Measurements from ENCODE around the gene AIG1.
A peak's percentile ranks its signal among the peaks of the same experiment; 100 is the strongest.
"Not testable (repeated sequence)": the region's sequence is repeated elsewhere in the genome, so short reads cannot be mapped to it uniquely, and the experiment has no call there.

AIG1 gene

DNA sequence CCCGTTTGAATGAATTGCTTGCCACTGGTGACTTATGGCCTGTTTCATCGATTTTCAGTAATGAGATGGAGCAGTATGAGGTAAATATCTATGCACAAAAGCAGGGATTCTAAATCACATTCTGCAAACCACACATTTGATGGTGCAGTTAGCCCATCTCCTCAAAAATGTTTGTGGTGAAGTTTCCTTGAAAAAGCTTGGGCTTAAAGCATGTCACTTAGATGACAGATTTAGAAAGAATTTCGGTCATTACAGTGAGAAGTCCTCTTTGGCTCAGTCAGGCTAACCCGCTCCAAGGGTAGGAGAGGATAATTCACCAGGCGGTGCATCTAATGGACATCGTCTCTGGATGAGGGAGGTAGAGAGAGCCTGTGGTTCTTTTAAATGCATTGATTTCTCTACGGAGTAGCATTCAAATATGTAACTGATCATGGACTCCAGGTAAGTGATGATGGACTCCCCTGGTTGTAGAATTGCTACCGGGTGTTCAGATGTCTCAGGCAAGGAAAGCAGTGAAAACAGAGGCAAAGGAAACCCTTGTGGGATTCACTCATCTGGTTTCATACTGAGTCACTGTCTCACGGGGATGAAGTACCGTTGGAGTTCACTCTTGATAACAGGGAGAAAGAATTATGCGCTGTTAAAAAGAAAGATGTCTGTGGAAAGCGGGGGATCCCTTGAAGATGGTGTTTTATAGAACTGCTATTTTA lies 65.3 kb downstream of the AIG1 start:
- peaks cover 14% of the 10 kb centered on the region for H3K9me3 Mint-ChIP-seq
- peaks cover 7% of the 10 kb centered on the region for H3K4me1 Mint-ChIP-seq
- H3K27me3 Mint-ChIP-seq, result no peaks in the 10 kb centered on the region
- no peak overlapping the region for H3K27ac Mint-ChIP-seq
- H3K36me3 Mint-ChIP-seq, result peaks cover 13% of the 10 kb centered on the region
- H3K4me3 Mint-ChIP-seq, result no peak overlapping the region

DNA sequence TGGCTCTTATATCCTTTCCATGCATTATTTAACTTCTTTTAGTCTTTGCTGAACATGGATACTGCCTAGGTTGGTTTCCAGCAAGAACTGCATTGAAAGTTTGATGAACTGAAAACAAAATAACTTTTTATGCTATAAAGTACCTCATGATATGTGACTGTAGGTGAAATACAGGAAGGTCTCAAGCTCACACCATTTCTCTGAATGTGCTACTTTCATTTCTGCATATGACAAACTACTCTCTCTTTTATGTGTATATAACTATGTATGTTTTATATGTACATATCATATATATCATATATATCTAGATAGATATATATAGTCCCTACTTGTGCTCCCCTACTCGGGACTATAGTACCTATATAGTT lies 65.9 kb downstream of the AIG1 start:
- peaks cover 14% of the 10 kb centered on the region for H3K9me3 Mint-ChIP-seq
- H3K27ac Mint-ChIP-seq, result no peak overlapping the region
- no peaks in the 10 kb centered on the region for H3K27me3 Mint-ChIP-seq
- H3K4me1 Mint-ChIP-seq, result peaks cover 7% of the 10 kb centered on the region
- no peak overlapping the region for H3K4me3 Mint-ChIP-seq
- H3K36me3 Mint-ChIP-seq, result peaks cover 15% of the 10 kb centered on the region

DNA sequence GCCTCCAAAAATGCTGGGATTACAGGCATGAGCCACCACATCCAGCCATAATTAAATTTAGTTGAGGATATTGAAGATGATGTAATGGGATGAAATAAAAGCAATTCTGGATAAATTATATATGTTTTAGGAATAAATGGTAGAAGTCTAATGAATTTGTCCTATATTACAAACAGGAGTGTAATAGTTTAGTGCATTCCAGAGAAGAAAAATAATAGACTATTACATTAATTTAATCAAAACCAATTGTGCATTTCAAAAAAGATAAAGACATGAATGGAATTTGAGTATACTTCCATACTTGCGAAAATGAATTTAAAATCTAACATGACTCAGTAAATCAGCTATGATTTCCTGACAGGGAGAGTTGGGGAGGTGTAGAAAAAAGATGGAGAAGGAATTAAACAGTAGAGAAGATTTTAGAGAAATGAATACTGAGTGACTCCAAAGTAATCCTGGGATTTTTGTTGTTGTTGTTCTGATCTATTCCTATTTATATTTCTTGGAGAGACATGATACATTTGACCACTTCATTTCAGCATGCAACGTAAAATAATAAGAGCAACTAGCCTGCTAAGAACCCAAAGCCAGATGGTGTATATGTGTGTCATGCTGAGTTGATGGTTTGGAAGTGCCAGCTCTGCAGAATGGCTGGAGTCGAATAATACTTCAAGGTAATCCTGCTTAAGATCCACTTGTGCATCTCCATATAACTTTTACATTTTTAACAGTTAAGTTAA lies 67.4 kb downstream of the AIG1 start:
- no peak overlapping the region for H3K4me3 Mint-ChIP-seq

DNA sequence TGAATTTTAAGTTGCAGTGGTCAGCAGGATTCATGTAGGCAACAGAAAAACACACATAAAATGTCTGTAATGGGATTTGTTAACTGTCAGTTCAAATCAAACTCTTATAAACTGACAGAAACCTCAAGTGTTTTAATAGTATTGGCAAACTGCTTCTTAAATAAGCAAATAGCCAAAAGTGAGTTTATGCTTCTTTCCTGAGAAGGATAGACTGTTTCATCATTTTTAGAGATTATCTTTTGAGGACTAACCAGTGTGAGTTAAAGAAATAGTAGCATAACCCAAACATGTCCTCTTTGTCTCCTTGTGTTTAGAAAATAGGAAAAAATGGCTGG lies 68.0 kb downstream of the AIG1 start:
- Mint-ChIP-seq H3K4me1 (peaks cover 10% of the 10 kb centered on the region), H3K27ac (no peak overlapping the region), H3K27me3 (no peaks in the 10 kb centered on the region), H3K4me3 (no peak overlapping the region), H3K36me3 (peaks cover 17% of the 10 kb centered on the region), H3K9me3 (peaks cover 22% of the 10 kb centered on the region)

More for the DNA sequence above, 67.4 kb downstream of the AIG1 start:
- Mint-ChIP-seq H3K27ac (no peak overlapping the region), H3K9me3 (peaks cover 20% of the 10 kb centered on the region), H3K36me3 (peaks cover 15% of the 10 kb centered on the region), H3K4me1 (peaks cover 10% of the 10 kb centered on the region), H3K27me3 (no peaks in the 10 kb centered on the region)

DNA sequence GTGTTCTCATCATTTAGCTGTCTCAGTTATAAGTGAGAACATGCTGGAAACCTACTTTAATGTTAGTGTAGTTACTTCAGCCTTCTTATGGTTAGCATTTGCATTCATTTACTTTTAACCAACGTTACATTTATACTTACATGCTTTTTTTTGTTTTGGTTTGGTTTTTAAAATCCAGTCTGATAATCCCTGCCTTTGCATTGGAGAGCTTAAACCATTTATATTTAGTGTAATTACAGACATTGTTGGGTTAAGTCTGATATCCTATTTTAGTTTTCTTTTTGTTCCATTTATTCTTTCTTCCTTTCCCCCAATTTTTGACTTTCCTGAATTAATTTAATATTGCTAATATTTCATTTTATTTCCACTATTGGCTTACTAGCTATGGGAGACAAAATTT lies 70.2 kb downstream of the AIG1 start:
- Mint-ChIP-seq H3K27me3 (no peaks in the 10 kb centered on the region), H3K36me3 (peaks cover 17% of the 10 kb centered on the region), H3K4me3 (no peak overlapping the region), H3K4me1 (peaks cover 16% of the 10 kb centered on the region), H3K9me3 (peaks cover 22% of the 10 kb centered on the region), H3K27ac (no peak overlapping the region)

DNA sequence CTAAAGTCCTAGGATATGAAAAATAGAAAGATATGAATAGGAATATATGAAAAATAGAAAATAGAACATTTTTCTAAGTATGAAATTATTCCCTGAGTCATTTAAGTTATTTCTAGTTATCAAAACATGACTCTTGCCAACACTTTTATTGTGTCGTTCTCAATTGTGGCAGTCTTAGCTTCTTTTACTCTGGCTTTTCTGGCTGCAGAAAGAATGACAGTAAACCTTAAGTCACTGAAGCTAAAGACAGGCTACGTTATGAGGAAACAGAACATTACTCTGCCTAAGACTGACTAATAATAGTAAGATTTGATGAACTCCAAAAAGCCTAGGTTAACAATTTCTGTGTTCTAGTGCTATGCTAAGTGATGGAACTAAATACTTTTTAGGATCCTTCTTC lies 74.6 kb downstream of the AIG1 start:
- H3K4me3 Mint-ChIP-seq, result no peak overlapping the region
- peaks cover 31% of the 10 kb centered on the region for H3K36me3 Mint-ChIP-seq
- no peaks in the 10 kb centered on the region for H3K27me3 Mint-ChIP-seq
- peaks cover 49% of the 10 kb centered on the region for H3K4me1 Mint-ChIP-seq
- peaks cover 23% of the 10 kb centered on the region for H3K9me3 Mint-ChIP-seq
- peak overlapping the region; percentile 57 for H3K27ac Mint-ChIP-seq

DNA sequence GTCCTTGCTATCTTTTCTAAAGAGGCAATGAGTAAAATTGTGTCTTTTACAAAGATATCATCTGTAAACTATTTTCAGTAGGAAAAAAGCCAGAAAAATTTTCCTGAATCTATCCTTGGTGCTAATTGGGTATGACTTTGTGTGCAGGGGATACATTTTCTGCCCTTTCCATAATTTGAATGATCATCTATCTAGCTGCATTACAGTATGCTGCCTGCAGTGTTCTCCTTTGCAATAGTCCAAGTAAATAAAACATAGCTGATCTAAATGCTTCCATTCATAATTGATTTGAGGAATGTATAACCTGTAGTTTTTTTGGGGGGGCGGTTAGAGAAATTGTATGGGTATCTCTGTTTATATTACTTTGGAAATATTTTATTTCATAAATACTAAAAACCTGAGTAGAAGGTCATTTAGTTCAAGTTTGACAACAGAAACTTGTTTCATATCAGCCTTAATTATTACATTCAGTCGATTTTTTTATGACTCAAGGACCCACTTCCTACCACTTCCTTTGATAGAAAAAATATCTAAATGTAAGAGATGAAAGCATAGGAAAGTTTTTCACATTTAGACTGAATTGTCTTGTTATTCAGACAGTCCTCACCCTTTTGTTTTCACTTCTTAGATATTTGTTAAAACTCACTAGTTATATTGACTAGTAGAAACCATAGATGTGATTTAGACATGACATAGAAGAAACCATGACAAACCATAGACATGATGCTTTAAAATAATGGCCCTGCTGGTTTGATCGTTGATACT lies 75.3 kb downstream of the AIG1 start:
- Mint-ChIP-seq H3K9me3 (peaks cover 20% of the 10 kb centered on the region), H3K36me3 (peaks cover 32% of the 10 kb centered on the region), H3K4me3 (peak overlapping the region; percentile 42), H3K27ac (peak overlapping the region; percentile 92), H3K4me1 (peaks cover 51% of the 10 kb centered on the region), H3K27me3 (no peaks in the 10 kb centered on the region)

DNA sequence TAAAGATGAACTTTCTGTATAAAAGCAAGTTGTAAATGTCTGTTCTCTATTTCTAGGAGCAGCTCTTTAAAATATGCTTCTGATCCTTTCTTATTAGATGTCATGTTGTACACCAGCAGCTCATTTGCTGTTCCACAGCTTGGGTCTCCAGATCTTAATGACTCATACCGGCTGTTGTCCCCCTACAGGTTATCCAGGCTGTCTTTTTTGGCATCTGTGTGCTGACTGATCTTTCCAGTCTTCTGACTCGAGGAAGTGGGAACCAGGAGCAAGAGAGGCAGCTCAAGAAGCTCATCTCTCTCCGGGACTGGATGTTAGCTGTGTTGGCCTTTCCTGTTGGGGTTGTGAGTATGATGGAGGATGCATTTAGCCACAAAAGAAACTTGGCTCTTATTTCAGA lies 76.0 kb downstream of the AIG1 start:
- H3K4me1 Mint-ChIP-seq, result peaks cover 51% of the 10 kb centered on the region

DNA sequence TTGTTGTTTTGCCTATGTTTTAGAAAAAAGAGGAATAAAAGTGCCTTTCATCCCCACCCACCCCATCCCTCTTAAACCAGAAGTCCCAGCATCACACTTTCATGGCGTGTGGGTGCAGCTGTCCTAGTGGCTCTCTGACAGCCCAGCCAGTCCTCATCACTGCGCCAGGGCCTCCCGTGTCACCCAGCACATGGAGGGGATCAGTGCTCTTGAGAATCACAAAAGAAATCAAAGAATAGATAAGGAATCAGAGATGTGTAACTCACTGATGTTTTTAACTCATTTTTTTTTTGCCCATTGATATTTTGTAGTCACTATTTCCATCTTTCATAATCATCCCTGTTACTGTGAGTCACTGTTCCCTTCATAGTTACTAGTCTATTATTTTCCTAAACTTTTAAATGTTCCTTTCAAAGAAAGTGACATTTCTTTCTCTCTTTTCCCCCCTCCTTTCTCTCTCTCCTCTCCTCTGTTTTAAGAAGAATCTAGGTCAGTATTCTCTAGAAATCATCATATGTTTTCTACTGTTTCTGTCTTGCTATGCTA lies 78.6 kb downstream of the AIG1 start:
- Mint-ChIP-seq H3K9me3 (peaks cover 6% of the 10 kb centered on the region), H3K27me3 (no peaks in the 10 kb centered on the region), H3K4me3 (peak overlapping the region; percentile 67), H3K36me3 (peaks cover 30% of the 10 kb centered on the region), H3K4me1 (peaks cover 48% of the 10 kb centered on the region), H3K27ac (peak overlapping the region; percentile 99)

More for the DNA sequence above, 76.0 kb downstream of the AIG1 start:
- Mint-ChIP-seq H3K9me3 (peaks cover 14% of the 10 kb centered on the region), H3K4me3 (peak overlapping the region; percentile 42), H3K27me3 (no peaks in the 10 kb centered on the region), H3K36me3 (peaks cover 33% of the 10 kb centered on the region), H3K27ac (peak overlapping the region; percentile 92)

DNA sequence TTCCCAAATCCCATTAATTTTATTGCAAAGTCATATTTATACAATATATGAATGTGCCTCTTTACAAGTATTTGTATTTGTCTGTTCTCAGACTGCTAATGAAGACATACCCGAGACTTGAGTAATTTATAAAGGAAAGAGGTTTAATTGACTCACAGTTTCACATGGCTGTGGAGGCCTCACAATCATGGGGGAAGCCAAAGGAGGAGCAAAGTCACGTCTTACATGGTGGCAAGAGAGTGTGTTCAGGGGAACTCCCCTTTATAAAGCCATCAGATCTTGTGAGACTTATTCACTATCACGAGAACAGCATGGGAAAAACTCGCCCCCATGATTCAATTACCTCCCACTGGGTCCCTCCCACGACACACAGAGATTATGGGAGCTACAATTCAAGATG lies 79.2 kb downstream of the AIG1 start:
- Mint-ChIP-seq H3K36me3 (peaks cover 30% of the 10 kb centered on the region), H3K27ac (peak overlapping the region; percentile 99), H3K4me3 (peak overlapping the region; percentile 67), H3K4me1 (peaks cover 48% of the 10 kb centered on the region)
- not testable (repeated sequence) for H3K27me3 Mint-ChIP-seq, H3K9me3 Mint-ChIP-seq

DNA sequence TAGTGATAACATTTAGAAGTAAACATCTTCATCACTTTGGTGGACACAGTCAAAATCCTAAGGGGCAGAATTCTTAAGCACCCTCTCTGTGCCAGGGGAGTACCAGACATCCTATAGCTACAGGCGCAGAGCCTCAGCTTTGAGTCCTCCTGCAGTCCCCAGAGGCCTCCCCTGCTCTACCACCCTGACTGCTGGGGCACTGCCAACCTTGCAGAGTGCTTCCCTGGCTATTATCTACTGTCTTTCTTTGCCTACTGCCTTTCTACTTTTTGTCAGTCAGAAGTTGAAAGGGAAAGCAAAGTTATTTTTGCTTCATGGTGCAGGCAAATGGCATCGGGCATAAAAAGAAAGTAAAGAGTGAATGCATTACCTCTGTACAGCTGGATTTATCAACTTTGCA lies 80.1 kb downstream of the AIG1 start:
- no peak overlapping the region for H3K4me3 Mint-ChIP-seq
- peaks cover 30% of the 10 kb centered on the region for H3K36me3 Mint-ChIP-seq
- peaks cover 6% of the 10 kb centered on the region for H3K9me3 Mint-ChIP-seq
- H3K4me1 Mint-ChIP-seq, result peaks cover 46% of the 10 kb centered on the region
- H3K27ac Mint-ChIP-seq, result no peak overlapping the region
- H3K27me3 Mint-ChIP-seq, result no peaks in the 10 kb centered on the region

DNA sequence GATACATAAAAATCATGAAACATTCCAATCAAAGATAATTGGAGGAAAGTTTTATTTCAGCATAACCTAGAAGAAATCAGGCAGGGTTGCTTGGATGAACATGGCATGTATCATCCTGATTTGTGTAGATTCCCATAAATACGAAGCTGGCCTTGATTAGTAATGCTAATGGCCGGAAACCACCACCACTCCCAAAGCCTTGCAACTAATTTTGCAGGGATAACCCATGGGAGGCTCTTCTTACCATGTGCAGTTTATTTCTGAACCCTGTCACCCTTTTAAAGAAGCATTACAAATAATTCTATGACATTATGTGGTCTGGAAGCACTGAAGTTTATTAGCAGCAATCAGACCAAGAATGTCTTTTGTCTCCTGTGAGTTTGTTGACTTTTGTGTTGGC lies 80.8 kb downstream of the AIG1 start:
- Mint-ChIP-seq H3K4me1 (peaks cover 42% of the 10 kb centered on the region), H3K9me3 (peaks cover 6% of the 10 kb centered on the region), H3K27me3 (no peaks in the 10 kb centered on the region), H3K4me3 (no peak overlapping the region), H3K36me3 (peaks cover 30% of the 10 kb centered on the region), H3K27ac (no peak overlapping the region)

DNA sequence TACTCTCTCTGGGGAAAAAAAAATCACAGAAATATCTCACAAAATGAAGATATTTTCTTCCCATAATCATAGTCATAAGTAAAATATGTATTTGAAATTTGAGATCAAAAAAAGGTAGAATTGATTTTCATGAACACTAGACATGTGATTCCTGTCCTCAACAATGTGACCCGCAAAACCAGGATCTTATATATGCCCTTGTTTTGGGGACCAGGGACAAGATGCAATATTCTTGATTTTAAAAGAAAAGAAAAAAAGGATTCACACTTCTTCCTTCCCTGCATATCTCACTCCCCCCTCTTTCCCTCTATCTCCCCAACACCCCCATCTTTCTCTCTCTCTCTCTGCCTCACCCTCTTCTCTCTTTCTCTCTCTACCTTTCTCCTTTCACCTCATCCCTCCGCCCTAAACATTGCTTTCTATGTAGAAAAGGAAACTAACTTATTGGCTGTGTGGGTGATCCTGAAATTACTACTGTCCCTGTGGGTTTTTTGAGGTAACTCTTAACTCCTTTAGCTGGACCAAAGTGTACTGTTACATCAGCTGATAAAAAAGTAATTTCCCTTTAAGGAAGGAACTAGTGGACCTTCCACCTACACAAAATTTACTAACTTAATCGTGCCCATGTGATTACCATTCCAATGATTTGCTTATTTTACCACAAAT lies 85.6 kb downstream of the AIG1 start:
- H3K36me3 Mint-ChIP-seq, result peaks cover 8% of the 10 kb centered on the region
- H3K4me1 Mint-ChIP-seq, result peaks cover 8% of the 10 kb centered on the region
- no peak overlapping the region for H3K27ac Mint-ChIP-seq
- no peak overlapping the region for H3K4me3 Mint-ChIP-seq
- H3K9me3 Mint-ChIP-seq, result no peaks in the 10 kb centered on the region
- H3K27me3 Mint-ChIP-seq, result no peaks in the 10 kb centered on the region

DNA sequence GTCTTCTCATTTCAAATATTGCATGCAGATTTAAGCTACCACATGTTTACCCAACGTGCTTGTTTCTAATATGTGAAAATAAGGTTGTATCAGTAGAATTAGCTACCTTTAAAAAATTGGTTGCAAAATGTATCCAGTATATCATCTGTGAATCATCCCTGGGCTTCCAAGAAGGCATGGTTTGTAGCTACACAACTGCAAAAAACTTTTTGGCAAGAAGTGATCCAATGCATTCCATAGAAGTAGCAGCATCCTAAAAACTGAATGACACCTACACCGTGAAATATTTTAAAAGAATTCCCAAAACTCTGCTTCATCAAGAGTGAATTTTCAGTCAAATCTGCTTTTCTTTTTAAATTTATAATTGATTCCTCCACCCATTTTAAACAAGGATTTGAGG lies 89.1 kb downstream of the AIG1 start:
- Mint-ChIP-seq H3K27me3 (no peaks in the 10 kb centered on the region), H3K27ac (no peak overlapping the region), H3K4me3 (no peak overlapping the region), H3K36me3 (peaks cover 10% of the 10 kb centered on the region), H3K9me3 (no peaks in the 10 kb centered on the region), H3K4me1 (peaks cover 8% of the 10 kb centered on the region)

DNA sequence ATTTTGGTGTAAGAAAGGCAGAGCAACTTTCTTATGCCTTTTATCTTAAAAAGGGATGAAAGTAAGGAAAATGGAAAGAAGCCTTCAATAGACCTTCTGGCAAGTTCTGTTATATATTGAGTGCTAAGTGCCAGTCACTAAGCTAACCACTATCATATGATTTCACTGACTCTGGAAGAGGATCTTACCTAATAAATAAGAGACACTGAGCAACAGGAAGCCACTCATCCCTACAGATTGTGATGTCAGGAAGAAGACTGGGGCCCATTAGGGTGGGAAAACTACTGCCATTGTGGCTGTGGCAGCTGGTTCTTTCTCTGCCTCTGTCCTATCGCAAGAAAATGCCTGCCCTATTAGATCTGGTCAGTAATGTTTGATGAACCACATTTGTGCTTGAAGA lies 89.6 kb downstream of the AIG1 start:
- Mint-ChIP-seq H3K27me3 (no peaks in the 10 kb centered on the region), H3K4me3 (no peak overlapping the region), H3K36me3 (peaks cover 10% of the 10 kb centered on the region), H3K27ac (no peak overlapping the region), H3K9me3 (no peaks in the 10 kb centered on the region), H3K4me1 (peaks cover 6% of the 10 kb centered on the region)
